Testis (tissue), 3 donors: Measurements from ENCODE around the gene ALDH2. TPM values are rescaled to one million over a fixed set of nuclear protein-coding genes. Genes with fewer than 3 reads are reported as not detected.

Experiments
- DNase-seq: peaks from one replicate; pipeline ENCODE4 v3.0.0-alpha.2; 2019
- H3K27ac ChIP-seq, 2 donors: fragments of 200-600 bp; sonication (generic); one replicate each; pipeline ENCODE4 v1.5.1; 2019
- H3K27me3 ChIP-seq: fragments of 200-600 bp; sonication (generic); one replicate; pipeline ENCODE4 v1.5.1; 2019
- H3K36me3 ChIP-seq: fragments of 200-600 bp; sonication (generic); one replicate; pipeline ENCODE4 v1.5.1; 2017; ENCODE audit warnings: low read depth; ENCODE audit errors: missing control alignments
- H3K4me1 ChIP-seq: fragments of 200-600 bp; sonication (generic); one replicate; pipeline ENCODE4 v1.5.1; 2019
- H3K4me3 ChIP-seq, 2 donors: fragments of 200-600 bp; sonication (generic); one replicate each; pipeline ENCODE4 v1.5.1; 2017 to 2019
- H3K9me3 ChIP-seq: fragments of 200-600 bp; sonication (generic); one replicate; pipeline ENCODE4 v1.5.1; 2017
- CTCF ChIP-seq, 3 experiments: fragments of 450-650 bp in 2 of 3; fragments of 200-600 bp in 1 of 3; sonication (generic) in 1 of 3; IDR thresholded peaks; one replicate each; pipeline ENCODE4 v1.5.1; 2016 to 2019; ENCODE audit warnings: antibody characterized with exemption in 3 of 3, mild to moderate bottlenecking in 2 of 3, moderate library complexity in 1 of 3
- POLR2A ChIP-seq: fragments of 450-650 bp; IDR thresholded peaks from one replicate; pipeline ENCODE4 v1.6.1; 2017; ENCODE audit warnings: antibody characterized with exemption, mild to moderate bottlenecking, moderate library complexity
- WGBS, 2 donors: methylation state at CpG; one replicate each; pipeline ENCODE4 v1.1.5; 2018; 5-methylcytosine and 5-hydroxymethylcytosine counted together
- intact Hi-C: fragments of 100-400 bp; cut with DNase I; formaldehyde crosslinking; loops from one replicate; pipeline ENCODE4 v1.15.1; 2023; ENCODE audit warnings: low total_unique reads
- polyA plus RNA-seq: library from polyadenylated mRNA; stranded (reverse); fragments of 350-450 nt; fragmentation: Illumina TruSeq; extraction: RNeasy Lipid Tissue Mini Kit (QIAGEN cat#74804); gene quantifications from one replicate; pipeline ENCODE4 v1.2.3, GENCODE V29; 2014; ENCODE audit warnings: low read depth, low replicate concordance; ENCODE audit not compliant: insufficient read depth
- total RNA-seq, 2 donors: library from RNA; depleted of rRNA; stranded (reverse); fragments of >200 nt; gene quantifications; one replicate each; pipeline ENCODE4 v1.2.3, GENCODE V29; 2016

The ALDH2 gene
- total and polyA plus RNA-seq, 3 donors from 2014 or later: 58.4 to 96.4 (median 76.6) TPM

GRCh38 chr12:111757361-111758119 lies 9.2 kb upstream of the ALDH2 start:
- H3K36me3 ChIP-seq: no peaks in the 10 kb centered on the region
- no peak overlapping the region for H3K4me3 ChIP-seq
- no peaks in the 10 kb centered on the region for H3K27me3 ChIP-seq
- peaks cover 31% of the 10 kb centered on the region for H3K4me1 ChIP-seq
- intact Hi-C loops: loop anchor here (5.0 kb wide), 1 partner anchor 55 kb away; no protein-coding TSS in a partner anchor
- WGBS, 2 donors: 64 to 100% methylated on average over 2 to 15 of the region's 15 CpGs
- no peak for TF ChIP-seq CTCF (IDR thresholded peaks at IDR 0.05)
- TF ChIP-seq POLR2A: no peak
- no peaks in the 10 kb centered on the region for H3K9me3 ChIP-seq
- no peak overlapping the region for H3K27ac ChIP-seq
- DNase-seq: peak; percentile 54

- 64 to 73% methylated on average over 7 to 9 of the region's 9 CpGs for WGBS, 2 donors
- TF ChIP-seq POLR2A (no peak), CTCF (IDR thresholded peaks at IDR 0.05) (no peak)
- intact Hi-C loops: loop anchor here (5.0 kb wide), 1 partner anchor 54 kb away; no protein-coding TSS in a partner anchor
- no peaks in the 10 kb centered on the region for H3K27me3 ChIP-seq
- H3K9me3 ChIP-seq: no peaks in the 10 kb centered on the region
- H3K36me3 ChIP-seq: no peaks in the 10 kb centered on the region
- peaks cover 29% of the 10 kb centered on the region for H3K4me1 ChIP-seq
- H3K4me3 ChIP-seq: no peak overlapping the region
- DNase-seq: peak; percentile 52
- H3K27ac ChIP-seq: peak overlapping the region in 1 of 2 donors; percentile 24
Observed at GRCh38 chr12:111758120-111758561, 8.6 kb upstream of the ALDH2 start.

GRCh38 chr12:111759271-111759670 lies 7.5 kb upstream of the ALDH2 start:
- H3K4me3 ChIP-seq: no peak overlapping the region
- no peak overlapping the region for H3K27ac ChIP-seq
- intact Hi-C loops: loop anchor here (5.0 kb wide), 1 partner anchor 53 kb away; no protein-coding TSS in a partner anchor
- H3K36me3 ChIP-seq: no peaks in the 10 kb centered on the region
- peaks cover 18% of the 10 kb centered on the region for H3K4me1 ChIP-seq
- H3K27me3 ChIP-seq: no peaks in the 10 kb centered on the region
- no peaks in the 10 kb centered on the region for H3K9me3 ChIP-seq
- WGBS, 2 donors: 84 to 88% methylated on average over 7 of the region's 7 CpGs
- DNase-seq: no peak
- TF ChIP-seq POLR2A (no peak), CTCF (IDR thresholded peaks at IDR 0.05) (no peak)

GRCh38 chr12:111759991-111760390 lies 6.7 kb upstream of the ALDH2 start:
- H3K36me3 ChIP-seq: no peaks in the 10 kb centered on the region
- DNase-seq: no peak
- intact Hi-C loops: loop anchor here (5.0 kb wide), 1 partner anchor 52 kb away; no protein-coding TSS in a partner anchor
- TF ChIP-seq POLR2A (no peak), CTCF (IDR thresholded peaks at IDR 0.05) (no peak)
- H3K27ac ChIP-seq: no peak overlapping the region
- H3K4me3 ChIP-seq: no peak overlapping the region
- H3K4me1 ChIP-seq: peaks cover 10% of the 10 kb centered on the region
- H3K9me3 ChIP-seq: no peaks in the 10 kb centered on the region
- WGBS, 2 donors: 92 to 94% methylated on average over 9 of the region's 9 CpGs
- no peaks in the 10 kb centered on the region for H3K27me3 ChIP-seq
